HEK293T (cell line): Measurements from ENCODE around the gene CD38.
"Not testable (repeated sequence)": the region's sequence is repeated elsewhere in the genome, so short reads cannot be mapped to it uniquely, and the experiment has no call there.

Experiments
- ARNT ChIP-seq: fragments of 450-650 bp; IDR thresholded peaks from 2 replicates; pipeline ENCODE4 v1.6.1; 2017; ENCODE audit warnings: mild to moderate bottlenecking
- BHLHE40 ChIP-seq: fragments of 450-650 bp; IDR thresholded peaks from 2 replicates; pipeline ENCODE4 v1.6.1; 2016; ENCODE audit warnings: mild to moderate bottlenecking, moderate library complexity, borderline replicate concordance
- FOXM1 ChIP-seq: fragments of 450-650 bp; IDR thresholded peaks from 2 replicates; pipeline ENCODE4 v1.6.1; 2017; ENCODE audit warnings: mild to moderate bottlenecking, borderline replicate concordance
- HDGF ChIP-seq: fragments of 450-650 bp; IDR thresholded peaks from 2 replicates; pipeline ENCODE4 v1.6.1; 2017; ENCODE audit warnings: antibody characterized with exemption, borderline replicate concordance
- L3MBTL2 ChIP-seq: fragments of 450-650 bp; conservative IDR thresholded peaks from 2 replicates; pipeline ENCODE4 v1.6.1; 2016; ENCODE audit warnings: mild to moderate bottlenecking
- NFRKB ChIP-seq: fragments of 450-650 bp; IDR thresholded peaks from 2 replicates; pipeline ENCODE4 v1.6.1; 2016; ENCODE audit warnings: mild to moderate bottlenecking, moderate library complexity
- SP1 ChIP-seq: fragments of 450-650 bp; IDR thresholded peaks from 2 replicates; pipeline ENCODE4 v1.6.1; 2017
- SUZ12 ChIP-seq: fragments of 450-650 bp; IDR thresholded peaks from 2 replicates; pipeline ENCODE4 v1.6.1; 2016; ENCODE audit warnings: mild to moderate bottlenecking
- TARDBP ChIP-seq: fragments of 450-650 bp; IDR thresholded peaks from 2 replicates; pipeline ENCODE4 v1.6.1; 2016

GRCh38 chr4:15861198-15861597 lies 83.1 kb downstream of the CD38 start:
- TF ChIP-seq TARDBP, SP1, SUZ12, HDGF, ARNT, FOXM1, NFRKB, BHLHE40, L3MBTL2: not testable (repeated sequence)
